ENCODE results near the gene PPIE.

DNA sequence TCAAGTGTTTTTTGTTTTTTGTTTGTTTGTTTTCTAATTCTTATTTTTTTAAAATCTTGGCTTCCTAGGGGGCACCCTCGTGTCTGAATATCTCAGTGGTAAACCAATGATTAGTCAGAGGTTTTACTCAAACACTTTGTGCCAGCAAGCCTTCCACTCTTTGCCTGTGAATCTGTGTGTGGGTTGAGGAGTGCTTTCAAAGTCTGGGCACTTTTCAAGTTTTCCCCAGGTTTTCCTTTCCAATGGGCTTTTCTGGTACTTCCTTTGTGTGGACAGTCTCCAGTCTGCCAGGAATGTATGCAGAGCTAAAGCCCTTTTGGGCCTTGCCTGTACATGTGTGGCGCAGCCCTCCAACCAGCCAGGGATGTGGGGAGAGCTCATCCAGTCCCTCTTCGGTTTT lies 9.7 kb upstream of the PPIE start:
- TF ChIP-seq, protein P1, sequence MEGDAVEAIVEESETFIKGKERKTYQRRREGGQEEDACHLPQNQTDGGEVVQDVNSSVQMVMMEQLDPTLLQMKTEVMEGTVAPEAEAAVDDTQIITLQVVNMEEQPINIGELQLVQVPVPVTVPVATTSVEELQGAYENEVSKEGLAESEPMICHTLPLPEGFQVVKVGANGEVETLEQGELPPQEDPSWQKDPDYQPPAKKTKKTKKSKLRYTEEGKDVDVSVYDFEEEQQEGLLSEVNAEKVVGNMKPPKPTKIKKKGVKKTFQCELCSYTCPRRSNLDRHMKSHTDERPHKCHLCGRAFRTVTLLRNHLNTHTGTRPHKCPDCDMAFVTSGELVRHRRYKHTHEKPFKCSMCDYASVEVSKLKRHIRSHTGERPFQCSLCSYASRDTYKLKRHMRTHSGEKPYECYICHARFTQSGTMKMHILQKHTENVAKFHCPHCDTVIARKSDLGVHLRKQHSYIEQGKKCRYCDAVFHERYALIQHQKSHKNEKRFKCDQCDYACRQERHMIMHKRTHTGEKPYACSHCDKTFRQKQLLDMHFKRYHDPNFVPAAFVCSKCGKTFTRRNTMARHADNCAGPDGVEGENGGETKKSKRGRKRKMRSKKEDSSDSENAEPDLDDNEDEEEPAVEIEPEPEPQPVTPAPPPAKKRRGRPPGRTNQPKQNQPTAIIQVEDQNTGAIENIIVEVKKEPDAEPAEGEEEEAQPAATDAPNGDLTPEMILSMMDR (IDR thresholded peaks at IDR 0.05) = no peak
- TF ChIP-seq POLR2A (IDR thresholded peaks at IDR 0.05) = no peak

All from sigmoid colon (tissue), 3 donors.